ENCODE results near the gene ARL16.

DNA sequence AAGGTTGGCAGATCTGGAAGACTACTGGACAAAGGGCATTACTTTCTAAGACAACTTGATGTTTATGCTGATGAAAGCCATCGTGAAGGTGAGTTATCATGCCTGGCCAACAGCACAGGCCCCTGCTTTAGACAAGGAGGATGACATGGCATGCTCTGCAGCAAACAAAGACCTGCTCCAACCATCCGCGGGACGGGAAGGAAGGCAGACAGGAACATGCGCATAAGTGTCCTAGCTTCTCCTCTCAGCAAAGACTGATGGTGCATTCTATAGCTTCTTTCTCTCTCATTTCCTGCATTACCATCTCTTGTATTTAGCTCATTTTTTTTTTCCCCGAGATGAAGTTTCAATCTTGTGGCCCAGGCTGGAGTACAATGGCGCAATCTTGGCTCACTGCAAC, 52.1 kb downstream of the ARL16 start:
- TF ChIP-seq, protein P1, sequence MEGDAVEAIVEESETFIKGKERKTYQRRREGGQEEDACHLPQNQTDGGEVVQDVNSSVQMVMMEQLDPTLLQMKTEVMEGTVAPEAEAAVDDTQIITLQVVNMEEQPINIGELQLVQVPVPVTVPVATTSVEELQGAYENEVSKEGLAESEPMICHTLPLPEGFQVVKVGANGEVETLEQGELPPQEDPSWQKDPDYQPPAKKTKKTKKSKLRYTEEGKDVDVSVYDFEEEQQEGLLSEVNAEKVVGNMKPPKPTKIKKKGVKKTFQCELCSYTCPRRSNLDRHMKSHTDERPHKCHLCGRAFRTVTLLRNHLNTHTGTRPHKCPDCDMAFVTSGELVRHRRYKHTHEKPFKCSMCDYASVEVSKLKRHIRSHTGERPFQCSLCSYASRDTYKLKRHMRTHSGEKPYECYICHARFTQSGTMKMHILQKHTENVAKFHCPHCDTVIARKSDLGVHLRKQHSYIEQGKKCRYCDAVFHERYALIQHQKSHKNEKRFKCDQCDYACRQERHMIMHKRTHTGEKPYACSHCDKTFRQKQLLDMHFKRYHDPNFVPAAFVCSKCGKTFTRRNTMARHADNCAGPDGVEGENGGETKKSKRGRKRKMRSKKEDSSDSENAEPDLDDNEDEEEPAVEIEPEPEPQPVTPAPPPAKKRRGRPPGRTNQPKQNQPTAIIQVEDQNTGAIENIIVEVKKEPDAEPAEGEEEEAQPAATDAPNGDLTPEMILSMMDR (conservative IDR thresholded peaks at IDR 0.05), result no peak
- TF ChIP-seq EZH2 (IDR thresholded peaks at IDR 0.05; ENCODE audit: low read depth), result no peak
